OCI-LY3 (cell line): Measurements from ENCODE around the gene ERMAP.

Experiments
- CTCF ChIP-seq: fragments of 200-600, 300-600 bp; sonication (generic); IDR thresholded peaks from 2 replicates; pipeline ENCODE4 v1.5.1; 2014; ENCODE audit warnings: antibody characterized with exemption, low read length, low read depth
- EZH2phosphoT487 ChIP-seq: fragments of 200-600 bp; shearing (Covaris generic); IDR thresholded peaks from 2 replicates; pipeline ENCODE4 v1.6.1; 2018; ENCODE audit warnings: antibody characterized with exemption, mixed run types, low read depth

GRCh38 chr1:42773420-42773819 is 43.5 kb upstream of the ERMAP start:
- TF ChIP-seq CTCF, result no peak
- TF ChIP-seq EZH2phosphoT487, result no peak
